ENCODE measurements around the gene MAPK7. TPM values are rescaled to one million over a fixed set of nuclear protein-coding genes. Genes with fewer than 3 reads are reported as not detected.

Gene MAPK7
- total and polyA plus RNA-seq, 9 of the 15 experiments (the other 6 are each of a cell fraction or from before 2014, with no cell fraction given) = 0.46 to 7.5 (median 2.5) TPM

DNA sequence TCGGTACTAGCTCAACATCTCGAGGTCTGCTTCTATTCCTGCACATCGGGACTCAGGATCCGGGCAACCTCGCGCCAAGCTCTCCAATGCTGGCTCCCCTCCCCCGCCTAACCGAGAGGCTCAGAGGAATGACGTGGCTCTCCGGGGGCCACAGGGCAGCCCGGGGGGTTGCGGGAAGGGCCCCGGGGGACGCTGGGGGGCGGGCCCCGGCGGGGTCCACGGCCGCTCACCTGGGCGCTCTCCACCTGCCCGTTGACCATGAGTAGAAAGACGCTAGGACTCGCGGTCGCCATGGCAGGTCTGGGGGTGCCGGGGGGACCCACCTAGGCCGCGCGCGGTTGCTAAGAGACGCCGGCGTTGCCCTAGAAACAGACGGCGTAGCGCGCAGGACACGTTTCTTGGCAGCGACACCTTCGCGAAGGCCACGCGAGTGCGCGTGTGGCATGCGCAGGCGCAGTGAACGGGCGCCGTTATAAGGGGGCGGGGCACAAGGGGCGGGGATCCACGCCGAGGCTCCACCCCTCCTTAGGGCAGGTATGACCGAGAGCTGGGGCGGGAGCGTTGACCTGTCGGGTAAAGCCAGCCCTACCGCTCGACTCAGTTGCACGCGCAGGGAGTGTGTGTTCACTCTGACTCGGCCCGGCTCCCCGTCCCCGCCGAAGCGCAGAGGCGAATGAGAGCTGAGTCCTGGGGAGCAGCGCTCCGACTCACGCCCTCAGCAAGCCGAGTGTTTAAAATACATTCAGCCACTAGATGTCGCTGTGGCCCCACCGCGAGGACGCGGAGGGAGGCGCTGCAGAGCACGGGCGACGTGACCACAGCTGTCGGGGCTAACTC lies 15.8 kb upstream of the MAPK7 start, which contains the start of gene B9D1 (continued):
- TF ChIP-seq POLR2AphosphoS5 (IDR thresholded peaks at IDR 0.05; ENCODE audit: control insufficient read depth, insufficient read depth, low read depth, low read length) (no peak), SNIP1 (IDR thresholded peaks at IDR 0.05; ENCODE audit: low read depth) (no peak), ZNF431 (CRISPR knock-in tag; IDR thresholded peaks at IDR 0.05) (no peak), E2F3 (CRISPR knock-in tag; IDR thresholded peaks at IDR 0.05) (no peak), ZNF586 (CRISPR knock-in tag; conservative IDR thresholded peaks at IDR 0.05) (no peak), ZNF41 (CRISPR knock-in tag; conservative IDR thresholded peaks at IDR 0.05) (no peak), ZNF707 (CRISPR knock-in tag; conservative IDR thresholded peaks at IDR 0.05) (no peak), IRF9 (tag; IDR thresholded peaks at IDR 0.05) (no peak), KLF6 (CRISPR knock-in tag; IDR thresholded peaks at IDR 0.05; ENCODE audit: borderline replicate concordance) (no peak), MYBL2 (IDR thresholded peaks at IDR 0.05; ENCODE audit: low read depth) (no peak), MYBL2 (CRISPR knock-in tag; IDR thresholded peaks at IDR 0.05; ENCODE audit: borderline replicate concordance) (no peak), ZFX (CRISPR knock-in tag; IDR thresholded peaks at IDR 0.05) (peak; percentile 57), YY1 (IDR thresholded peaks at IDR 0.05; ENCODE audit: borderline replicate concordance in 1 of 3, control insufficient read depth in 1 of 3, extremely low read depth in 1 of 3, insufficient read depth in 3 of 3, insufficient read length in 1 of 3, insufficient replicate concordance in 2 of 3, low read depth in 1 of 3, low read length in 2 of 3) (peak in 1 of 3 experiments; percentile 16), GATAD2B (IDR thresholded peaks at IDR 0.05; ENCODE audit: borderline replicate concordance) (no peak), THRB (CRISPR knock-in tag; conservative IDR thresholded peaks at IDR 0.05) (no peak), NR2C1 (IDR thresholded peaks at IDR 0.05) (no peak), NR2C1 (tag; IDR thresholded peaks at IDR 0.05) (no peak; the same call in 1 of the 2 replicates)
- TF ChIP-seq, protein P1, sequence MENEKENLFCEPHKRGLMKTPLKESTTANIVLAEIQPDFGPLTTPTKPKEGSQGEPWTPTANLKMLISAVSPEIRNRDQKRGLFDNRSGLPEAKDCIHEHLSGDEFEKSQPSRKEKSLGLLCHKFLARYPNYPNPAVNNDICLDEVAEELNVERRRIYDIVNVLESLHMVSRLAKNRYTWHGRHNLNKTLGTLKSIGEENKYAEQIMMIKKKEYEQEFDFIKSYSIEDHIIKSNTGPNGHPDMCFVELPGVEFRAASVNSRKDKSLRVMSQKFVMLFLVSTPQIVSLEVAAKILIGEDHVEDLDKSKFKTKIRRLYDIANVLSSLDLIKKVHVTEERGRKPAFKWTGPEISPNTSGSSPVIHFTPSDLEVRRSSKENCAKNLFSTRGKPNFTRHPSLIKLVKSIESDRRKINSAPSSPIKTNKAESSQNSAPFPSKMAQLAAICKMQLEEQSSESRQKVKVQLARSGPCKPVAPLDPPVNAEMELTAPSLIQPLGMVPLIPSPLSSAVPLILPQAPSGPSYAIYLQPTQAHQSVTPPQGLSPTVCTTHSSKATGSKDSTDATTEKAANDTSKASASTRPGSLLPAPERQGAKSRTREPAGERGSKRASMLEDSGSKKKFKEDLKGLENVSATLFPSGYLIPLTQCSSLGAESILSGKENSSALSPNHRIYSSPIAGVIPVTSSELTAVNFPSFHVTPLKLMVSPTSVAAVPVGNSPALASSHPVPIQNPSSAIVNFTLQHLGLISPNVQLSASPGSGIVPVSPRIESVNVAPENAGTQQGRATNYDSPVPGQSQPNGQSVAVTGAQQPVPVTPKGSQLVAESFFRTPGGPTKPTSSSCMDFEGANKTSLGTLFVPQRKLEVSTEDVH (IDR thresholded peaks at IDR 0.05; ENCODE audit: low read depth, partially characterized antibody) = no peak
- TF ChIP-seq, protein P2, sequence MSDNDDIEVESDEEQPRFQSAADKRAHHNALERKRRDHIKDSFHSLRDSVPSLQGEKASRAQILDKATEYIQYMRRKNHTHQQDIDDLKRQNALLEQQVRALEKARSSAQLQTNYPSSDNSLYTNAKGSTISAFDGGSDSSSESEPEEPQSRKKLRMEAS (CRISPR knock-in tag; IDR thresholded peaks at IDR 0.05) = peak; percentile 55
- TF ChIP-seq, protein P3, sequence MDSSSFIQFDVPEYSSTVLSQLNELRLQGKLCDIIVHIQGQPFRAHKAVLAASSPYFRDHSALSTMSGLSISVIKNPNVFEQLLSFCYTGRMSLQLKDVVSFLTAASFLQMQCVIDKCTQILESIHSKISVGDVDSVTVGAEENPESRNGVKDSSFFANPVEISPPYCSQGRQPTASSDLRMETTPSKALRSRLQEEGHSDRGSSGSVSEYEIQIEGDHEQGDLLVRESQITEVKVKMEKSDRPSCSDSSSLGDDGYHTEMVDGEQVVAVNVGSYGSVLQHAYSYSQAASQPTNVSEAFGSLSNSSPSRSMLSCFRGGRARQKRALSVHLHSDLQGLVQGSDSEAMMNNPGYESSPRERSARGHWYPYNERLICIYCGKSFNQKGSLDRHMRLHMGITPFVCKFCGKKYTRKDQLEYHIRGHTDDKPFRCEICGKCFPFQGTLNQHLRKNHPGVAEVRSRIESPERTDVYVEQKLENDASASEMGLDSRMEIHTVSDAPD (CRISPR knock-in tag; IDR thresholded peaks at IDR 0.05) = no peak

Data from K562 (cell line).